Measurements from ENCODE around the gene TP53RK.

Gene TP53RK

DNA sequence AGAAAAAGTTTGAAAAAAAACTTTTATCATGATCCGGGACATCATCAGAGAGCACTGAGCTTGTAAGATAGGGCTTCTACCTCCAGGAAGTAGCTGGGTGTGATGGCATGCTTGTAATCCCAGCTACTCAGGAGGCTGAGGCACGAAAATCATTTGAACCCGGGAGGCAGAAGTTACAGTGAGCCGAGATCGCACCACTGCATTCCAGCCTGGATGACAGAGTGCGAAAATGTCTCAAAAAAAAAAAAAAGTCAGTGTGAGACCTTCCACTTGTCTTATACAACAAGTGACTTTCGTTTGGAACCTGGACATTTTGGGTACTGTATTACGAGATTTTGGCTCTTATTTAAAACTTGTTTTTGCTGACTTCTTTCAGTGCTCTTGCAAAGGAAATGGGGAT lies 32.1 kb downstream of the TP53RK start:
- DNase-seq, result no peak

DNA sequence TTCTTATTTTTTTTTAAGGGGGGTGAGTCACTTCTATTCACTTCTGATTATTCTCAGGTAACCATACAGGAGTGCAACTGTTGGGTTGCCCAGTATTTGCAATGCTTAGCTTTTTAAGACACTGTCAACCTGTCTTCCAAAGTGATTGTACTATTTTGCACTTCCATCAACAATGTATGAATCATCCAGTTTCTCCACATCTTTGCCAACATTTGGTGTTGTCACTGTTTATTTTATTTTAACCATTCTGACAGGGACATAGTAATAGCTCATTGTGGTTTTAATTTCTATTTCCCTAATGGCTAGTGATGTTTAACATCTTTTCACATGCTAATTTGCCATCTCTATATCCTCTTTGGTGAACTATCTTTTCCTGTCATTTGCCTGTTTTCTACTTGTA lies 36.5 kb downstream of the TP53RK start:
- no peak for DNase-seq

DNA sequence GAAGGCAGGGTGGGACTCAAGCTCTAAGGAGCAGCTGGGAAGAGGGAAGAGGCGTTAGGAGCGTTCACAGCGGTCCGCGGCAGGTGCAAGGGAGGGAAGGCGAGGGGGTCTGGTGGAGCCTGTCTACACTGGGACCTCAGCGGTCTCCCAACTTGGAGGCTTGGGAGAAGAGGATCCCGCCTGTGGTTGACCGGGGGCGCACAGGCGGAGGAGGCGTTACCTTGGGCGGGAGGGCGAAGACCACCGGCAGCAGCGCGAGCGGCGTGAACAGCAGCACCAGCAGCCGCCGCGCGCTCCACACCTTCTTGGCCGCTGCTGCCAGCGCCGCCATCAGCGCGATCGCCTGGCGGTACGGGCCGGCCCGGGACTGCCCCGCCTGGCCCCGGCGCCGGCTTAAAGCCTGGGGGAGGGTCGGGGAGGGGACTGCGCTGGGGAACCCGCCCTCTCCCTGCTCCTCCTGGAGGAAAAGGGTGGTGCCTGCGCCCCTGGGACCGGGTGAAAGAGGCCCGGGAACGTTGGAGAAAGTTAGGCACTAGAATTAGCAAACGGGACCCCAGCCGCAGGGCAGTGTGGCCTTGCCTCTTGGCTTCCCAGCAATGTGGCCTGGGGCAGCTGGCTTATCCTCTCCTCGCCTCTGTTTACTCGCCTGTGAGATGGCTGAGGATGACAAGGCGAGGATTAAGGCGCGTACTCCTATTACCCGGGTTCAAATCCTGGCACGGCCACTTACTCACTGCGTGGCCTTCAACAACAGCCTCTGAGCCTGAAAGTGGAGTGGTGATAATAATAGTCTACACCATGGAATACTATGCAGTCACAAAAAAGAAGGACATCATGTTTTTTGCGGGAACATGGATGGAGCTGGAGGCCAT lies 37.9 kb downstream of the TP53RK start, which contains the start of gene SLC13A3:
TSS of gene SLC13A3 (minus strand) at position 369 of the 872 bp plus-strand sequence. CDS start at position 331, 38 bp downstream.
- DNase-seq, result no peak

DNA sequence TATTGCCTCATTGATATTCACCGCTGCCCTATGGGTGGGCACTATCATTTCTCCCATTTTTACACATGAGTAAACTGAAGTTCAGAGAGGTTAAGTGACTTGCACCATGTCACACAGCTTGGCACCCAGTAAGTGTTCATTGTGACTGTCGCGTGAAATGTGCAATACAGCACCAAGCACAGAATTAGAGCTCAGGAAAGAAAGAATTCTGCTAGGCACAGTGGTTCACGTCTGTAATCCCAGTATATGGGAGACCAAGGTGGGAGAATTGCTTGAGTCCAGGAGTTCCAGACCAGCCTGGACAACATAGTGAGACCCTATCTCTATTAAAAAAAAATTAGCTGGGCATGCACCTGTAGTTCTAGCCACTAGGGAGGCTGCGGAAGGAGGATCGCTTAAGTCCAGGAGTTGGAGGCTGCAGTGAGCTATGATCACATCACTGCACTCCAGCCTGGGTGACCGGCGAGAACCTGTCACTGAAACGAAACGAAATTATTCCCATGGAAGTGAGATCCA lies 38.6 kb downstream of the TP53RK start:
- no peak for DNase-seq

DNA sequence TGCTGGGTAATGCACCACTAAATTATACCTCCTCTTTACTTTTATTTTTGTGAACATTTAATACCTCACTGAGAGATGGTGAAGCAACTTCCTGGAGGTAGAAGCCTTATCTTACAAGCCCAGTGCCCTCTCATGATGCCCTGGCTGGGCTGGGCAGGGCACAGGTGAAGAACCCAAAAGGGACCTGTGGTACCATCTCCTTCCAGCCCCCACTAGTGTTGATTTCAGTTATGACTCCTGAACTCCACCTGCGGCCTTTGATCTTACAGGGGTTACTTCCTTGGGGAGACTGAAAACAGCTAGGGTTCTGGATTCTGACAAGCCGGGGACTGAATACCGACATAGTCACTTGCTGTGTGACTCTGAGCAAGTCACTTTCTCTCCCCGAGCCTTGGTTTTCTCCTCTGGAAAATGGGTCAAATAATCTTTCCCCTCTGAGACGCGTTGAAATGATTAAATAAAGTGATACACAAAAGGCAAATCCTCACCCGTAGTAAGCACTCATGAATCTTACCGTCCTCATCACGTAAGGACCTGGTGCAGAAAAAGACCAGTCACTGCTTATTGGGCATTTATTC lies 39.2 kb downstream of the TP53RK start:
- DNase-seq, result no peak

DNA sequence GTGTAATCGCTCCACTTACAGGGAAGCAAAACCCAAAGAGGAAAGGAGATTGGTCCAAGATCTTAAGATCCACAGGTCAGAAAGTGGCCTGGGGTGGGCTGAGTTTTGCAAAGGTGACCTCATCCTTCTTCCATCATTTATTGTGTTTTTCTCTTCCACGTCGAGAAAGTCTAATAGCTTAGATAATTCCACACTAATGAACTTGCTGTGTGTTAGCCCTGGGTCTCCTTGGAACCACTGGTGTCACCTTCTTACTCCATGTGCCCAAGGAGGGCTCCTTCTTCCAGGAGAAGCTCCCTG lies 39.6 kb downstream of the TP53RK start:
- no peak for DNase-seq

DNA sequence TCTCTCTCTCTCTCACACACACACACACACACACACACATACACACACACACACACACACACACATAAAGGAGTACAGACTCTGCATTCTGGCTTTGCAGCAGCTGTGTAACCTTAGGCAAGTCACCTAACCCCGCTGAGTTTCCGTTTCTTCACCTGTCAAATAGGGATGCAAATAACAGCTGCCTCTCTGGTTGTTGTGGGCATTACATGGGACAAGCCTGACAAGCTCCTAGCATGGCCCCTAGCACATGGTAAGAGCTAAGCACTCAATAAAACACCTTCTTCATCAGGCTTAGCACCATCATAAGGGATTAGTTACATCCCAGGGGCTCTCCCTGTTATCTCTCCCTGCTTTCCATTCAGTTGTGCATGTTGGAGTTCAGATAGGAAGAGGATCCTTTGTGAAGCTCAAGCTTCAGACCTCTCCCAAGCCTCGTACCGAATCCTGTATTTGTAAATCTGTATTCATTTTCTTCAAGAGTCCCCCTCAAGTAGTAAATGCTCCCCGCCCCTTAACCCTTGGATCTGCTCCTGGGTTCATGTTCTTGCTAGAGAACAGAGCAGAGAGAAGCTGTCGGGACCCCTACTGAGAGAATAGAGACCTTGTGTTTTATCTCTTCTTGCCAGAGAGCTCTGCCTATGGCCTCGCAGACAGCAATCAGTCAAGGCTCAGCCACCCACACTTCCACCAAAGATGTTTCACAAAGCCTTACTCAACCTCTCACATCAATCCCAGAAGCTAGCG lies 40.2 kb downstream of the TP53RK start:
- no peak for DNase-seq

DNA sequence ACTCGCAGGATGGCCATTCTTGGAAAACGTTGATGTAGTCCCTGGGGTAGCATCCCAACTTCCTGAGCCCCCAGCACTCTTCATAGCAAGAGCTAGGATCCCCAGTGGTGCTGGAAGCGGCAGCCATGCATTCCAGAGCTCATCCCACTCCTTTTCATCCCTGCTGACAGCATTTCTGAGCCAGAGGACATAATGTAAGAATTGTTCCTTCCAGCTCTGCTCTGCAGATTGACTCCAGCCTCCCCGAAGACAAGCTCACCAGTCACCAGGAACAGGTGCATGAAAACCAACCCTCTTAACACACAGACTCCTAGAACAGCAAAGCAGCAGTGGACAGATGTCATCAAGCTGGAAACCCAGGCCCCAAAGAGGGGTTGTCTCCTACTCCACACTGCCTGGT lies 41.8 kb downstream of the TP53RK start:
- no peak for DNase-seq

DNA sequence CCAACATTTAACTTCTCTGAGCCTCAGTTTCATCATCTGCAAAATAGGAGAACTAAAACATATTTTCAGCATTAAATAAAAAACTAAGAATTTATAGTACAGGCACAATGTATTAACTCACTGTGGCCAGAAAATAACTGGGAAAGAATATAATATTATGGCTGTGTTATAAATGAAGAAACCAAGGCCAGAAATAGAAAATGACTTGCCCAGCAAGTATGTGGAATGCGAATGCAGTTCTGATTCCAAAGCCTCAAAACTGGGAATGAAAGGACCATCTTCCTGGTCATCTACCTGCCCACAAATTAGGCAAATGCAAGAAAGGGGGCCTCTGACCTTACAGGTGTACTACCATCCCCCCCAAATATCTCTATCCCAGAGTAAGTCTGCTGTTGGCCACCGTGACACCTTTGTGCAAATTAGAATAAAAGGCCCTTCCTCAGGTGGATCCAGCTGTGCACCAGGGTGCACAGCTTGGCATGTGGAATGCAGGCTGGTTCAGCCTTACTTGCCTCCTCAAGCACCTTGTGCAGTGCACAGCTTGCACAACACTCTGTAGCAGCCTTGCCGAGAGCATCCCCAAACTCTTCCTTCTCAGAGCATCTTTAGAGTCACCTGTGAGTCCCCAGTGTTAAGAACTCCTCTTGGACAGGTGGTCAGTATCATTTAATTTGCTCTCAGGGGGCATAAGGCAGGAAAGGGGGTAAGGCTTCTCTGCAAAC lies 42.4 kb downstream of the TP53RK start:
- no peak for DNase-seq

DNA sequence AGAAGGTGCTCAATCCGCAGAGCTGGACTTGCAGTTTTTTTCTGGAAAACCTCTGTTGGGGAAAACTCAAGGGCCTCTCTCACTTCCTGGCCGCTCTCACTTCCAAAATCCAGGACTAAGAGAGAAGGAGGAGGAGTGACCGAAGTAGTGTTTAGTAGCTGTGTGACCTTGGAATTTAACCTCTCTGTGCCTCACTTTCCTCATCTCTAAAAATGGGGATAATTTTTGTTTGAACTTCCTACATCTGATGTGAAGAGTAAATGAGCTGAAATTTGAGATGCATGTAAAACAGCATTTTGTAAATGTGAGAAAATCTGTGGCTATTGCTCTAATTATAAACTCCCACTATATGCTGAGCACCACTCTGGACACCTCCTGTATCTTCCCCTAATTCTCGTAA lies 43.1 kb downstream of the TP53RK start:
- no peak for DNase-seq

DNA sequence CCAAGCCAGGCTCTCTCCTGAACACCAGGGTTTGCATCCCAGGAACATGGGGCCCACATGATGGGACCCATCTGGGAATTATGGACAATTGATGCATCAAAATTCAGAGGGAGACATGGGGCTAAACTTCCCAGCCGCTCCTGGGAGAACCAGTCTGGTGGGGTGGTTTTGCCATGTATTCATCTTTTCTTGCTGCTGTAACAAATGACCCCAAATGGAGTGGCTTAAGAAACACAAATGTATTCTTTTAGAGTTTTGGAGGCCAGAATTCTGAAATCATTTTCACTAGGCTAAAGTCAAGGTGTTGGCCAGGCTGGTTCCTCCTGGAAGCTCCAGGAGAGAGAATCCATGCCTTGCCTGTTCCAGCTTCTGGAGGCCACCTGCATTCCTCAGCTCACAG lies 44.5 kb downstream of the TP53RK start:
- no peak for DNase-seq

DNA sequence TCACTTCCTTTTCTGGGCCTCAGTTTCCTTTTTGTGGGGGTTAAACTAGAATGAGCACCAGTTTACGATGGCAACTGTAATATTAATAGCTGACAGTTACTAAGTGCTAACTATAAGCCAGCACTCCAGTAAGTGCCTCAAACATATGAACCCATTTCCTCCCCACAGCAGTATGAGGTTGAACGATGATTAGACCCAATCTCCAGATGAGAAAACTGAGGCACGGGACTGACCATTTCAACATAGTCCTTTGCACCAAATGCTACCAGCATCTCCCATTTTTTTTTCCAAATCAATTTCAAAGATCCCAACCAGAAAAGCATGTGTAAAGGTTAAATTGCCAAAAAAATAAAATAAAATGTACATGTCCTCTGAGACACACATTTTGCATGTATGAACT lies 45.1 kb downstream of the TP53RK start:
- DNase-seq, result no peak

DNA sequence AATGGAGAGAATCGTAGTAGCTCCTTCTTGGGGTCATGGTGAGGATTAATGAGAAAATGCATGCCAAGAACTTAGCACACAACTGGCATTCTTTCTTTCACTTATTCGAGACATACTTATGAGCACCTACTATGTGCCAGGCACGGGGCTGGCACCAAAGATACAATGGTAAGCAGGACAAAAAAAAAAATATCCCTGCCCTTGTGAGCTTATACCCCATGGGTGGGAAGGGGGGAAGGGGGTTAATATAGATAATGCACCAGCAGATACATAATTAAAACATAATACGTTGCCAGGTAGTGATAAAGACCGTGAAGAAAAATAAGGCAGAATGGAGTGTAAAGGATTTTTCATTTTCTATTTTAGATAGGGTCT lies 46.3 kb downstream of the TP53RK start:
- no peak for DNase-seq

DNA sequence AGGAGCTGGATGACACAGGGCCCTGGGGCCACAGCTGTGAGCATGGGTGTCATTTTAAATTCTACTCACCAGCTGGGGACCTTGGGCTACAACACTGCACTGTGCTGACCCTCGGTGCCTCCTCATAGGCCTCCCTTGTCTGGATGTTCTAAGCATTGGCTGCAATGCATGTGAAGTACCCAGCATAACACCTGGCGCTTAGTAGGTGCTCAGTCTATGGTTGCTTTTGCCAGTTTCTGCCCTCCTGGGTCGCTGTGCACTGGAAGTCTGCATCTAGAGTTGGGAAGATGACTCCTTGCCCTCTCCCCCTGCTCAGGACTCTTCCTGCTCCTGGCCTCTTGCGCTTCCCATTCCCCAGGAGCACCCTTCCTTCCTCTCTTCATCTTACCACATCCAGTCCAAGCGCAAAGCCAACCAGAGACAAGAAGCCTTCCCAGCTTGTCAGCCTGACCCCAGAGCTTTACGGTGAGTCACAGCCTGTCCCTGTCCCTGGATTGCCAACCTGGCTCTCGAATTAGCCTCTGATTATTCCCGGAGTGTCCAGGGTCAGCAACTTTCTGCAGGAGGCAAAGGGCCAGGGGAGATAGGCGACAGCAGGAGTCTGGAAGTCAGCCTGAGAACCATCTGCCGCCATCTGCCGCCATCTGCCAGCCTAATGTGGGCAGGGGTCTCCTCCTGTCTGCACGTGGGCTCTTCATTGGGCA lies 46.8 kb downstream of the TP53RK start:
- no peak for DNase-seq

DNA sequence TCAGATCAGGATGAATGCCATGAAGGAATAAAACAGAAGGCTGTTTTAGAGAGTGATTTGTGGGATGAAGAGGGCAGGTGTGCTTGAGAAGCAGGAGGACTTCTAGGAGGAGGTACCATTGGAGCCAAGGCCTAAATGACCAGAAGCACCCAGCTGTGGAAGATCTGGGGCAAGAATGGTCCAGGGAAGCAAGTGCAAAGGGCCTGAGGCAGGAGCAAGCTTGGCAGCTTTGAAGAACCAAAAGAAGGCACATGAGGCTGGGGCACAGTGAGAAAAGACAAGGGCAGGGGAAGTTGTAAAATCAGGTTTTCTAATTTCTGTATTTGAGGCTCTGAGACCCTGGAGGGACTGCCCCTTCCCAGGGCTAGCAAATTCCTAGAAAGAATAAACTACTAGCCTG lies 47.8 kb downstream of the TP53RK start:
- DNase-seq, result no peak

DNA sequence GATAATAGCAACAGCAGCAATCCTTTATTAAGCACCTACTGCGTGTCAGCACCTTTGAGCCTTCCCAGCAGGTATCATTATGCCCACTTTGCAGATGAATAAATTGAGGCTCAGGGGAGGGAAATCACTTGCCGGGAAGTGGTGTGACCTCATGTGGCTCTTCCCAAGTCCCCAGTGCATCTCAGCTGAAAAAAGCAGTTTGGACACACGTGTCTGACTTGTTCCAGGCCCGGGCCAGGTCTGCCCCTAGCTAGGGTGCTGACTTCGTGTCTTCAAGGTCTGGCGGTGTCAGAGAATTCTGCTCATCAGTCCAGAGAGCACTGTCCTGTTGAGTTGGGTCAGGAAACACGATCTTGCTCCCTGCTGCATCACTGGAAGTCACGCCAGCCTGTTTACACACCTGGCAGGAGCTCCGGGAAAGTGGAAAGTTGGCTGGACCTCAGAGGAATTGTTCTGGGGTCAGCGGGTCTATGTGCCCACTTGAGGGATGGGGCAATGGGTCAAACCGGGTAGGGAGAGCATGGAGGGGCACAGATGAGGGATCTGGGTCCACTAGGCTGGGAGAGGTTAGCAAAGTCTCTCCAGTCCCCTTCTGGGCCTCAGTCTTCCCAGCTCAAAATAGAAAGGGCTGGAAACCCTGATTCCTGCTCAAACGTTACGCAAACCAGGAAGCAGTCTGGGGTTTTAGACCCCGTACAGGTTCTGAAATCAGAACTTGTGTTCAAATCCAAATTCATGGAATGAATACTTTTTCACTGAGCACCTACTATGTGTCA lies 48.5 kb downstream of the TP53RK start:
- no peak for DNase-seq

DNA sequence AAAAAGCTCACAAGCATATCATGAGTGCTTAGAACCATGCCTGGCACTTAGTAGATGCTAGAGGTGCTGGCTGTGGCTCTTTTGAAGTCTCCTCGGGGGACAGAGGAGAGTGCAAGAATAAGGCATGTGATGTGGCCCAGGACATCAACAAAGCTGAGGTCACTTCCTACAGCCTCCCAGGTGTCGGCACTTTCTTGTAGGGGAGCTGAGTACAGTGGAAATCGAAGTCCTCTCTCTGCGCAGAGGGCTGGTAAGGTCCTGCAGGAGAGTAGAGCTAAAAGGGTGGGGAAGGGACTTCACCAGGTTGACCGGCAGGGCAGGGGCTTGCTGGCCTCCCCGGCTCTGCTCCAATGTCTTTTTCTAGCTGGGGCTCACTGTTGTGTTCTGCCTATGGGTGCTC lies 49.2 kb downstream of the TP53RK start:
- no peak for DNase-seq

DNA sequence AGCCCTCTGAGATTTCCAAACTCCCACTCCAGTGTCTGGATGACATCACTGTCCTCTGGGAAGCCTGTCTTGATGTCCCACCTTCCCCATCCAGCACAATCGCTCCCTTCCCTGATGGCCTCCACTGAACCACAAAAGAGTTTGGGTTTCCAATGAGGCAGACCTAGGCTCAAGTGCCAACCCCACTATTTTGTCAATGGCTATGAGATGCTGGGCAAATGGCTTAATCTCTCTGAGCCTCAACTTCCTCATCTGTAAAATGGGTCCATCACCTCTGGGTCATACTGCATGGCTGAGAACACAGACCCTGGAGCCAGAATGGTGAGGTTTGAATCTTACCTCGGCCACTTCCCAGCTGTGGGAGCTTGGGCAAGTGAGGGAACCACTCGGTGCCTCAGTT lies 49.7 kb downstream of the TP53RK start:
- DNase-seq, result no peak

DNA sequence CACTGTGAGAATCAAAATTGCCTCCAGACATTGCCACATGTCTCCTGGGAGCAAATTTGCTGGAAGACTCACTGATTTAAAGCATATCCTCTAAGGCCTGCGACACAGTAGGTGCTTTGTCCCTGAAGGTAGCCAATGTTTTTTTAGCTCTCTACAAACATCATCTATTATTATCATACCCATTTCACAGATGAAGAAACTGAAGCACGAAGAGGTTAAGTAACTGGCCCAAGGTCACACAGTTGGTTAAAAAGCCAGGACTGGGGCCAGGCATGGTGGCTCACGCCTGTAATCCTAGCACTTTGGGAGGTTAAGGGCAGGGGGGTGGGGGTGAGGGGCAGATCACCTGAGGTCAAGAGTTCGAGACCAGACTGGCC lies 50.4 kb downstream of the TP53RK start:
- DNase-seq, result no peak

DNA sequence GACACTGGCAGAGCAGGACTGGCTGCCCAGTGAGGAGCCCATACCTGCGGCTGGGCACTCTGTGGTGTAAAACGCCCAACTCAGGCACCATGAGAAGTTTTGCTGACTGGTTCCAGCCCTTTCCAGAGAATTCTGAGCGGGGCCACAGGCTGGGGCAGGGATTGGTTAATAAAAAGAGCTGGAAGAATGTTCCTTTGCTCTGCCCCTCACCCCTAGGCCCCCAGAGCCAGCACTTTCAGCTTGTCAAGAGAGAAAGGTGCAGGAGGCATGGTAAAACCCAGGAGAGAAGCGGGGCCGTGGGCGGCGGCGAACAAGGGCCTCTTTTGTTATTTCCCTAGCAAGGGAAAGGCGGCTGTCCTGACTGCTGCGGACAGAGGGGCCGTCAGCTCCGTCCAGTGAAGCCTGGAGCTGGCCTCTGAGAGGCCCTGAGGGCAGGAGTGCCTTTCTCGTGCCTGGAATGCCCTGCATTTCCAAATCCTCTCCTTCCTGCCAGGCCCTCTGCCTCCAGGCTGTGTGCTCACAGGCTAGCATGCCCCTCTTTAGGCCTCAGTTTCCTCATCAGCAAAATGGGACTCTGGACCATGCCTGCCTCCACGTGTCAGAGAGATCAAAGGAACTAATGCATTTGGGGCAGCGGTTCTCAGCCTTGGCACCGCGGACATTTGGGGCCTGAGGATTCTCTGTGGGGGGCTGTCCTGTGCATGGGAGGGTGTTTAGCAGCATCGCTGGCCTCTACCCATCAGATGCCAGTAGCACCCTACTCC lies 50.9 kb downstream of the TP53RK start:
- no peak for DNase-seq

All from OCI-M1 (cell line).